Head of caudate nucleus (tissue), 42 donors: ENCODE data around the gene SLC44A3.

ENCODE experiments used
- DNase-seq, 42 donors: peaks; one replicate each; pipeline versions ENCODE4 v3.0.0 to v3.0.0-alpha.2; 2020 to 2021; ENCODE audit warnings: mixed read lengths in 7 of 42
- intact Hi-C: fragments of 100-400 bp; cut with DNase I; formaldehyde crosslinking; loops from one replicate; pipeline ENCODE4 v1.15.0; 2022

Gene SLC44A3

DNA sequence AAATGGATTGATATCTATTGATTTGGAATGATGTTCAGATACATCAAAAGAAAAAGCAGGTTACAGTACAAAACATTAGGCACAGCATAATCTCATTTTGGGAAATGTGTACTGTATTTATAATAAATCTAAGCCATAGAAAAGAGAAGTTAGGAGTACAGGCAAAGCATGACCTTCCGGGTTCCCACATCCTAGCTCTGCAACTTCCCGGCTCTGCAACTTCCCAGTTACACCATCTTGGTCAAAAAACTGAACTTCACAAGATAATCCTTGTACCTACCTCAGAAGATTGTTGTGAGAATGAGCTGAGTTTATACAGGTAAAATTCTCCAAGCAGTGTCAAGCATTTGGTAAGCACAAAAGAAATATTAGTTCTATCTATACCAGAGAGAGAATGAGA lies 21.7 kb upstream of the SLC44A3 start:
- peak in 1 of 42 donors; percentile 42 for DNase-seq

GRCh38 chr1:94799206-94799605 lies 21.0 kb upstream of the SLC44A3 start:
- intact Hi-C loops: no loop called here
- no peak for DNase-seq

More for the DNA sequence above, 21.7 kb upstream of the SLC44A3 start:
- intact Hi-C loops: no loop called here

DNA sequence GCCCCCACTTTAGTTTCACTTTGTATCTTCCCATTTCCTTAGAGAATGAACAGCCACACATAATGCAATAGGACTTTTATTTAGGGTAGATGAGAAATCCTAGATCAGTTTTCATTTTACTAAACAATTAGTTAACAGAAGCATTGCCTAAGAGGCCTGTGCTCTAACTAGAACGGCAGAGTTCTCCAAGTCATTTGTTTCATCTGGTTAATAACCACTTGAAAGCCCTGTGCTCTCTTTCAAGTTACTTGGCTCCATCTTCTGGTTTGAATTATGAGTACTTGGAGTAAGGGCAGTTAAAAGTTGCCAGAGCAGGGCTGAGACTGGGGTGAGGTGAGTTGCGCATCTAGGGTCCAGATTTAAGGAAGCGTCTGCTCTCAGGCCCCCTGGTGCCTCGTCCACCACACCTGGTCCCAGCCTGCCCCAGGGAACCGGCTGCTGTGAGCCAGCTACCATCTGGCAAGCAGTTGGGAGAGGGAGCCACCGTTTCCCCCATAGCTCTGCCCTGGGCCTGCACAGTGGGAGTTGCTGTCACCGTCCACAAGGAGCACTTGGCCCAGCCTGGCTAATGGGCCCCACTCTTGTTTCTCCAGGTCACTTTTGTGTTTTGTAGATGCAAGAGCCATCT lies 18.1 kb upstream of the SLC44A3 start:
- intact Hi-C loops: no loop called here
- peak in 20 of 42 donors; percentile 10 to 60 (median 32) for DNase-seq

GRCh38 chr1:94803106-94803505 lies 17.1 kb upstream of the SLC44A3 start:
- intact Hi-C loops: no loop called here
- DNase-seq: peak in 2 of 42 donors; percentile 33 to 44

GRCh38 chr1:94803517-94804441 lies 16.4 kb upstream of the SLC44A3 start:
- DNase-seq: peak in 41 of 42 donors; percentile 27 to 86 (median 68)
- intact Hi-C loops: no loop called here

- DNase-seq: peak in 1 of 42 donors; percentile 49
- intact Hi-C loops: no loop called here
Measured at GRCh38 chr1:94804442-94804837, 15.7 kb upstream of the SLC44A3 start.

DNA sequence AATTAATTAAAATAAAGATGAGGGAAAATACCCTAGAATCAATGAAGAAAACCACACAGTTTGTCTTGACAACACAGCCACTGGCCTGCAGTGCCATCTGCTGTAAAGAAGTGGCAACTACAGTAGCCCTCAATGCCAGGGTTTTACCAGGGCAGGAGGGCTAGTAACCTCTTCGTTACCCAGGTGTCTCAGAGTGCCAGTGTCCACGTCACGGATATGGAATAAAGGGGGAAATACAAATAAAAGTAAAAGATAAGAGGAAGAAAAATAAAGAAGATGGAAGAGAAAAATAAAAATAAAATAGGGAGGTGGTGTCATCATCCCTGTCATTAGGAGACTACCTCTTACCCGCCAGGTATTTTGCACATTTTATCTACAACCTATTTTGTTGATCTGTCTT lies 14.2 kb upstream of the SLC44A3 start:
- DNase-seq: peak in 41 of 42 donors; percentile 49 to 87 (median 69)
- intact Hi-C loops: loop anchor here (5.0 kb wide), 1 partner anchor 279 kb away; no protein-coding TSS in a partner anchor

GRCh38 chr1:94806441-94806871 lies 13.7 kb upstream of the SLC44A3 start:
- peak in 1 of 42 donors; percentile 37 for DNase-seq

DNA sequence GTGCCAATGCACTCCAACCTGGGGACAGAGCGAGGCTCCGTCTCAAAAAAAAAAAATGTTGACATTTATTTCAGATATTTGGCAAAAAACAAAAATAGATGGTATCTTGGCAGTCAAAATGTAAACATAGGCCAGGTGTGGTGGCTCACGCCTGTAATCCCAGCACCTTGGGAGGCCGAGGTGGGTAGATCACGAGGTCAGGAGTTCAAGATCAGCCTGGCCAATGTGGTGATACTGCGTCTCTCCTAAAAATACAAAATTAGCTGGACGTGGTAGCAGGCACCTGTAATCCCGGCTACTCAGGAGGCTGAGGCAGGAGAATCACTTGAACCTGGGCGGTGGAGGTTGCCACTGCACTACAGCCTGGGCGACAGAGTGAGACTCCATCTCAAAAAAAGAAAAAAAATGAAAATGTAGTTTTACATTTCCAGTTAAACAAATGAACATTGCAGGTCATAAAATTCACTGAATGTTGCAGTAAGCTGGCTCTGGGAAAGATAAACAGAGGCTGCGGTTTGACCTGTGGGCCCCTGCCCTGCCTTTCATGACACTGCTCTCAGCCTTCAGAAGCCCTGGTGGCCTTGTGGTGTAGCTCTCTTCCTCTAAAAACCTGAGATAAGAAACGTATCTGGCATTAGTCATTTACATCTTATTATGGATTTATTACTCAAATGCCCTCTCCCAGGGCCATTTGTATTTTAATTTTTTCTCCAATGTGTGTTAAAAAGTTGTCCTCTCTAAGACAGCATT lies 12.2 kb upstream of the SLC44A3 start:
- DNase-seq: peak in 1 of 42 donors; percentile 29
- intact Hi-C loops: loop anchor here (5.0 kb wide), 1 partner anchor 281 kb away; no protein-coding TSS in a partner anchor

More at GRCh38 chr1:94806441-94806871, 13.7 kb upstream of the SLC44A3 start:
- intact Hi-C loops: loop anchor here (5.0 kb wide), 1 partner anchor 279 kb away; no protein-coding TSS in a partner anchor

GRCh38 chr1:94808669-94809068 lies 11.5 kb upstream of the SLC44A3 start:
- intact Hi-C loops: loop anchor here (5.0 kb wide), 1 partner anchor 281 kb away; no protein-coding TSS in a partner anchor
- peak in 1 of 42 donors; percentile 31 for DNase-seq

DNA sequence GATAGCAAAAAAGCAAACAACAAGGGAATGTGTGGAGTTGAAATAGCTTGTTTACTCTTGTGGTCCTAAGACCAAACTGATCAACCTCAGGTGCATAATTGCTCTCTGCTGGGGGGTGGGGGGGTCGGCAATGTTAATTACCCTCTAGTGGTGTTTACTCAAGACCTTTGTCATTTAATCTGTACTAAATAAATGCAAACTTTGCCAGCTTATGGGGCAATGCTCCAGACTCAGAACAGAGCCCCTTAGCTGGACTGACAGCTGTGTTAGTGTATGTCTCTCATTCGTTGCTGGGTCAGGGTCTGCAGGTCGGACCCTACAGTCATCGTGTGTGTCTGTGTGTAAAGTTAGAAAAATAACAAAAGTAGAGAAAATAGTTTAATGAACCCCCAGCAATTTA lies 7.2 kb upstream of the SLC44A3 start:
- intact Hi-C loops: no loop called here
- DNase-seq: no peak

DNA sequence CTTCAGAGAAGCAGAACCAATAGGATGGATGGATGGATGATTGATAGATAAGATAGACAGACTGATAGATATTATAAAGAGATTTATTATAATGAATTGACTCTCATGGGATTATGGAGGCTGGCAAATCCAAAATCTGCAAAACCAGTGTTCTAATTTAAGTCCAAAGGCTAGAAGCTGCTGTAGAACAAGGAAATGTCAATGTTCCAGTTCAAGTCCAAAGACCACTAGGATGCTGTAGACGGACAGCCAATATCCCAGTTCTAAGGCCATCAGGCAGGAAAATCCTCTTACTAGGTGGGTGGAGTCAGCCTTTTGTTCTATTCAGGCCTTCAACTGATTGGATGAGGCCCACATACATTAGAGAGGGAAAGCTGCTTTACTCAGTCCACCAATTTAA lies 4.1 kb upstream of the SLC44A3 start:
- DNase-seq: no peak
- intact Hi-C loops: no loop called here

GRCh38 chr1:94817712-94818111 lies 2.4 kb upstream of the SLC44A3 start:
- no peak for DNase-seq
- intact Hi-C loops: no loop called here

GRCh38 chr1:94819238-94819944 lies 766 bp upstream of the SLC44A3 start:
- peak in 1 of 42 donors; percentile 35 for DNase-seq
- intact Hi-C loops: no loop called here

DNA sequence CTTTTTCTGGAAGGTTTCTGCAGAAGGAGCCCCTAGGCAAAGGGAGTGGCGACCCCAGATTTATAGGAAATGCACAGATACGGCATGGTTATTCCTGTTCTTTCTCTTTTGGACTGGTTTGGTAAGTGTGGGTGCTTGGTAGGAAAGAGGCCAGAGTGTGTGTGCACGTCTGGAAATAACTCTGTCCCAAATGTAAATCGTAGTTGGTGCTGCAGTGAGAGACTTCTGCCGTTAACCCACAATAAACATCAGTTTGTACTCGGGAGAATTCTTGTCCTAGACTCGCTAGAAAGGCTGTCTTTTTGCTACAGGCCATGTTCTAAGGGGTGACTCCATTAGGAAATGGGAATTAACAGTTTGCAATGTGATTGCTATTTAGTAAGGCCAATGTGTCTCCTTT lies 779 bp downstream of the SLC44A3 start:
- no peak for DNase-seq
- intact Hi-C loops: no loop called here

DNA sequence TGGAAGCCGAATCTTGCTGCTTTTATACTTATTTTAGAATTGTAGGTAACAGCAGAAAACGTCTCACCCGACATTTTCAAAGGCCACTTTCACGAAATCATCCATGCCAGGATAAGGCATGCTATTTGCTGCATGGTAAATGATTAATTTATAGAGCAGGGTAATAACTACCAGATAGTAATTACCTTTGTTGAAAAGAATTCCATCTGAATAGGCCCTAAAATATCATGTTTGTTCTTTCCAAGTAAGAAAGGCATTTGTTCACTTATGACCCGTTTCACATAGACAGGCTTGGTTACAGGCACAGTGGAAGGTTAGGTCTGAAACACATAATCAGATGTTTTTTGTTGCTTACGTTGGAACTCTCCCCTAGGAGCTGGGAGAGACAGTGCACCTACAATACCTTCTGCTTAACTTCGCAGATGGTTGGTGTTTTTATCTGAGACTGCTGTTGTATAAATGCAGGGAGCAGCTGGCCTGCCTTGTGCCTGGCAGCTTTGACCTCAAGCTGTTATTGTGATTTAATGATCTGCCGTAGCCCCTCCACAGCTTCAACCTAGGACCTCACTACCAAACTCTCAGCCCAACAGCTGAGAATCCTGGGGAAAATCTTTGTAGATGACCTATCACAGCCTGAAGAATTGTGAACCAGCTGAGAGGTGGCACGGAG lies 1.6 kb downstream of the SLC44A3 start:
- intact Hi-C loops: no loop called here
- no peak for DNase-seq

DNA sequence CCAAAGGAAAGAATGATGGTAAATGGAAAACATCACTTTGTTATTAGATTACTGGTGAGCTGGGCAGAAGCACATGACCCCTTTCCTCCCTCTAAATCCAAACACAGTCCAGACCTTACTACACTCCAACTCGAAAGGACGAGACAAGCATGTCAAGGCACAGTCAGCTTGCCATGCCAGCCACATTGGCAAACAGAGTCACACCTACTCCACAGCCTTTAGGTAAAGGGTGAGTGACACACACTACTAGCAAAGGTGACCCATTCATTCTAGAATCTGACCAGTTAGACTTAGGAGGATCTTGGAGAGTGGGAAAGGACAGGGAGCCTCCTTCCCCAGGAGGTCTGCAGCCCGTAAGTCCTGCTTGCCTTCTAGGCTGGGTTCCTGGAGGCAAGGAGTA lies 3.0 kb downstream of the SLC44A3 start:
- no peak for DNase-seq
- intact Hi-C loops: no loop called here

DNA sequence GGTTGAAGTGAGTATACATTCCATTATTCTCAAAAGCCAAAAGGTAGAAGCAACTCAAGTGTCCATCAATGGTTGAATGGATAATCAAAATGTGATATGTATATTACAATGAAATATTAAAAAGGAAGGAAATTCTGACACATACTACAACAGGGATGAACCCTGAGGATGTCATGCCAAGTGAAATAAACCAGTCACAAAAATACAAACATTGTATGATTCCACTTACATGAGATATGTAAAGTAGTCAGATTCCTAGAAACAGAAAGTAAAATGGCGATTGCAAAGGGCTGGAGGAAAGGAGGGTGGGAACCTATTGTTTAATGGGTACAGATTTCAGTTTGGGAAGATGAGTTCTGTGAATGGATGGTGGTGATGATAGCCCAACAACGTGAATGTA lies 5.8 kb downstream of the SLC44A3 start:
- no peak for DNase-seq
- intact Hi-C loops: no loop called here
